Spleen (tissue), 11 donors: Measurements from ENCODE around the gene FRMD4A. TPM values are rescaled to one million over a fixed set of nuclear protein-coding genes. Genes with fewer than 3 reads are reported as not detected.
"Not testable (repeated sequence)": the region's sequence is repeated elsewhere in the genome, so short reads cannot be mapped to it uniquely, and the experiment has no call there.

Experiments used
- DNase-seq: peaks from one replicate; pipeline ENCODE4 v3.0.0-alpha.2; 2020
- H3K27ac ChIP-seq, 8 donors: fragments of 200-600 bp; sonication (generic) in 7 of 8; 1 replicate in 4 of 8; 2 replicates in 4 of 8; pipeline versions ENCODE4 v1.5.0 to v1.8.0; 2016 to 2021; ENCODE audit warnings: inconsistent platforms in 4 of 8, mild to moderate bottlenecking in 4 of 8, moderate library complexity in 1 of 8
- H3K27me3 ChIP-seq, 7 donors: fragments of 200-600 bp; sonication (generic) in 6 of 7; replicated peaks in 1 of 7; 1 replicate in 4 of 7; 2 replicates in 3 of 7; pipeline versions ENCODE4 v1.5.0 to v1.8.0; 2016 to 2021; ENCODE audit warnings: inconsistent platforms in 3 of 7, mild to moderate bottlenecking in 1 of 7
- H3K36me3 ChIP-seq, 6 donors: fragments of 200-600 bp; sonication (generic) in 5 of 6; 1 replicate in 4 of 6; 2 replicates in 2 of 6; pipeline versions ENCODE4 v1.5.0 to v1.8.0; 2016 to 2021; ENCODE audit warnings: inconsistent platforms in 2 of 6
- H3K4me1 ChIP-seq, 6 donors: fragments of 200-600 bp; sonication (generic) in 5 of 6; 1 replicate in 3 of 6; 2 replicates in 3 of 6; pipeline versions ENCODE4 v1.5.0 to v1.8.0; 2016 to 2021; ENCODE audit warnings: inconsistent platforms in 3 of 6
- H3K4me3 ChIP-seq, 8 donors: fragments of 200-600 bp; sonication (generic) in 7 of 8; 1 replicate in 4 of 8; 2 replicates in 4 of 8; pipeline versions ENCODE4 v1.5.0 to v1.8.0; 2016 to 2021; ENCODE audit warnings: inconsistent platforms in 4 of 8, mild to moderate bottlenecking in 4 of 8, moderate library complexity in 2 of 8
- H3K9me3 ChIP-seq, 8 donors: fragments of 200-600 bp; sonication (generic) in 7 of 8; 1 replicate in 4 of 8; 2 replicates in 4 of 8; pipeline versions ENCODE4 v1.5.0 to v1.8.0; 2016 to 2021; ENCODE audit warnings: inconsistent platforms in 4 of 8
- POLR2A ChIP-seq, 3 donors: fragments of 450-650 bp; IDR thresholded peaks; one replicate each; pipeline ENCODE4 v1.5.1; 2017; ENCODE audit warnings: antibody characterized with exemption in 3 of 3, mild to moderate bottlenecking in 1 of 3
- POLR2AphosphoS5 ChIP-seq, 3 donors: sonication (generic); formaldehyde crosslinking; IDR thresholded peaks; one replicate each; pipeline ENCODE4 v1.5.1; 2017; ENCODE audit warnings: antibody characterized with exemption in 3 of 3
- WGBS, 5 donors: extraction: QIAGEN DNeasy Blood & Tissue Kit in 3 of 5; methylation state at CpG; one replicate each; pipeline versions ENCODE4 v1.1.5 to v1.1.7; 2013 to 2018; 5-methylcytosine and 5-hydroxymethylcytosine counted together
- intact Hi-C: fragments of 100-400 bp; cut with DNase I; formaldehyde crosslinking; loops from one replicate; pipeline ENCODE4 v1.15.0; 2023; ENCODE audit warnings: low total_unique reads
- polyA plus RNA-seq, 3 donors: library from polyadenylated mRNA; stranded (reverse); fragments of 200-250 nt; gene quantifications; one replicate each; pipeline ENCODE4 v1.2.1, GENCODE V29; 2013
- total RNA-seq, 7 donors: library from RNA; depleted of rRNA in 3 of 7; stranded (reverse); fragments of >200 nt in 3 of 7; fragmentation: NEBNext Ultra II Directional in 4 of 7; extraction: Animal tissue kit (Norgen Biotek cat#: 25700) in 4 of 7; gene quantifications; one replicate each; pipeline versions ENCODE4 v1.1.0 to v1.2.1, GENCODE V29; 2016 to 2021
- TF ChIP-seq, protein P1 (sequence below), 11 experiments: fragments of 200-600 bp in 7 of 11; fragments of 450-650 bp in 4 of 11; sonication (generic) in 4 of 11; IDR thresholded peaks in 8 of 11; conservative IDR thresholded peaks in 3 of 11; 1 replicate in 7 of 11; 2 replicates in 4 of 11; pipeline versions ENCODE4 v1.4.0 to v1.8.0; 2016 to 2021; ENCODE audit warnings: antibody characterized with exemption in 11 of 11, inconsistent platforms in 4 of 11, mild to moderate bottlenecking in 1 of 11
- donor health status: healthy with polysubstance abuse.
- donor health status: DM: no; HTN: no; CAD: no; lungs with moderate emphysema.
- donor health status: DM: no; HTN: no; CAD: no.
- donor health status: Bipolar disorder and iron deficiency.
- donor health status: healthy.
- donor health status: DM: no; HTN: no; CAD: no.
- donor health status: DM: yes; HTN: yes; CAD: no.

The FRMD4A gene
- total and polyA plus RNA-seq, 10 donors: 9.2 to 141 (median 80.5) TPM

DNA sequence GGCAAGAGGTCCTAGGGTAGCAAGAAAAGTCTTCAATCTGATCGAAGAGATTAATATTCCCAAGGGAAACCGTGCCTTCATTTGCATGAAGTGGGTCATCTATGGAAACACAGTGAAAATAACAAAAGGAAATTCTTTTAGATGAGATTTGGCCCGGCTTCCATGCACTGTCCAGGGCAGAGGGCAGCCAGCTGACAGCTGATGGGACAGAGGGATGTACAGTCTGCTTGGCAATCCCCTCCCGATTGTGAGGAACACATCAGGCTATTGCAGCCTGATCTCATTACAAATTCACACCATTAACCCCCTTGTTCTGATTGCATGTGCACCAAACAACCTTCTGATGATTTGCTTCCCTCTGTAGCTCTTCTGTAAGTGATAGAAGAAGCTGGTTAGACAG is 105.3 kb downstream of the FRMD4A start:
- no peak overlapping the region for H3K27ac ChIP-seq
- H3K9me3 ChIP-seq: no peaks in the 10 kb centered on the region
- TF ChIP-seq, protein P1, sequence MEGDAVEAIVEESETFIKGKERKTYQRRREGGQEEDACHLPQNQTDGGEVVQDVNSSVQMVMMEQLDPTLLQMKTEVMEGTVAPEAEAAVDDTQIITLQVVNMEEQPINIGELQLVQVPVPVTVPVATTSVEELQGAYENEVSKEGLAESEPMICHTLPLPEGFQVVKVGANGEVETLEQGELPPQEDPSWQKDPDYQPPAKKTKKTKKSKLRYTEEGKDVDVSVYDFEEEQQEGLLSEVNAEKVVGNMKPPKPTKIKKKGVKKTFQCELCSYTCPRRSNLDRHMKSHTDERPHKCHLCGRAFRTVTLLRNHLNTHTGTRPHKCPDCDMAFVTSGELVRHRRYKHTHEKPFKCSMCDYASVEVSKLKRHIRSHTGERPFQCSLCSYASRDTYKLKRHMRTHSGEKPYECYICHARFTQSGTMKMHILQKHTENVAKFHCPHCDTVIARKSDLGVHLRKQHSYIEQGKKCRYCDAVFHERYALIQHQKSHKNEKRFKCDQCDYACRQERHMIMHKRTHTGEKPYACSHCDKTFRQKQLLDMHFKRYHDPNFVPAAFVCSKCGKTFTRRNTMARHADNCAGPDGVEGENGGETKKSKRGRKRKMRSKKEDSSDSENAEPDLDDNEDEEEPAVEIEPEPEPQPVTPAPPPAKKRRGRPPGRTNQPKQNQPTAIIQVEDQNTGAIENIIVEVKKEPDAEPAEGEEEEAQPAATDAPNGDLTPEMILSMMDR (IDR thresholded peaks at IDR 0.05 in 8 of 11, conservative IDR thresholded peaks at IDR 0.05 in 3 of 11): no peak
- no peak for TF ChIP-seq POLR2AphosphoS5 (IDR thresholded peaks at IDR 0.05)
- no peak overlapping the region for H3K4me3 ChIP-seq
- no peaks in the 10 kb centered on the region for H3K4me1 ChIP-seq
- no peaks in the 10 kb centered on the region for H3K36me3 ChIP-seq
- DNase-seq: no peak
- 56 to 74% (median 65%) methylated on average over 4 of the region's 4 CpGs for WGBS, 5 donors
- H3K27me3 ChIP-seq: peaks cover 0 to 4% (median 0%) of the 10 kb centered on the region in 7 donors
- intact Hi-C loops: no loop called here

DNA sequence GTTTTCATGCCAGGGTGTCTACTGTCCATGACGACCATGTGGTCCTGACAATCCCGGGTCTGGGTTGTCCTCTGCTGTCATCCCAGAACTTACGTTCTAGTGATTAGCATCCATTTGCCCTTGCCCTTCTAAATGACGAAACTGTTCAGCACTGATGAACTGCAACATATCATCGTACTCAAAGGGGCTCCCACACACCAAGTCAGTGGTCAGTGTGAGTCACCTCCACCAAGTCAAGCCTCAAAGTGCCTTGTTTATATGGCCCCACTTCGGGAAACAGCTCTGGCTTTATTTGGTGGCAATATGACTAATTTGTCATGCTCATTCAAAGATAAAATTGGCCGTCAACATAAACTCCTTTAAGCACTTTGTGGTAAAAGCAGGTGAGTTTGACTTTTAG is 110.7 kb downstream of the FRMD4A start:
- no peaks in the 10 kb centered on the region for H3K36me3 ChIP-seq
- 75 to 84% (median 82%) methylated on average over 7 of the region's 7 CpGs for WGBS, 5 donors
- H3K4me1 ChIP-seq: no peaks in the 10 kb centered on the region
- DNase-seq: no peak
- no peak overlapping the region for H3K27ac ChIP-seq
- intact Hi-C loops: no loop called here
- no peak overlapping the region for H3K4me3 ChIP-seq
- TF ChIP-seq, protein P1 (IDR thresholded peaks at IDR 0.05 in 8 of 11, conservative IDR thresholded peaks at IDR 0.05 in 3 of 11): no peak
- TF ChIP-seq POLR2AphosphoS5 (IDR thresholded peaks at IDR 0.05) (no peak), POLR2A (IDR thresholded peaks at IDR 0.05) (no peak)
- H3K9me3 ChIP-seq: no peaks in the 10 kb centered on the region
- H3K27me3 ChIP-seq: peaks cover 0 to 16% (median 0%) of the 10 kb centered on the region in 7 donors

DNA sequence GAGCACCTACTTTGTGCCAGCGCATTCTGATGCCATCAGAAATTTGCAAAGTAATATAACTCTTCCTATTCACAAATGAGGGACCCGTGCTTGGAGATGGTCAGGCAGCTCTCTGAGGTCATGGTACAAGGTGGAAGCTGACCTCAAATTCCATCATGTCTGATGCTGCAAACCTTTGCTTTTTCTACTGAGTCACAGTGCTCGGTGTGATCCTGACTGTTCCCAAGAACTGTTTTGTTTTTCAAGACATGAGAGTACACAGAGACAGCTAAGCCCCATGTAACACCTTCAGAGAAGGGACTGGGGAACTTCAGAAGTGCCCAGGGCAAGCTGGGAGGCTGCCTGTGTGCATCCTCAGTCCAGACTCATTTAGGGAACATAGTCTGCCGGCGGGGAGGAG is 111.3 kb downstream of the FRMD4A start:
- TF ChIP-seq POLR2A (IDR thresholded peaks at IDR 0.05) (no peak), POLR2AphosphoS5 (IDR thresholded peaks at IDR 0.05) (no peak)
- TF ChIP-seq, protein P1 (IDR thresholded peaks at IDR 0.05 in 8 of 11, conservative IDR thresholded peaks at IDR 0.05 in 3 of 11): no peak
- intact Hi-C loops: no loop called here

DNA sequence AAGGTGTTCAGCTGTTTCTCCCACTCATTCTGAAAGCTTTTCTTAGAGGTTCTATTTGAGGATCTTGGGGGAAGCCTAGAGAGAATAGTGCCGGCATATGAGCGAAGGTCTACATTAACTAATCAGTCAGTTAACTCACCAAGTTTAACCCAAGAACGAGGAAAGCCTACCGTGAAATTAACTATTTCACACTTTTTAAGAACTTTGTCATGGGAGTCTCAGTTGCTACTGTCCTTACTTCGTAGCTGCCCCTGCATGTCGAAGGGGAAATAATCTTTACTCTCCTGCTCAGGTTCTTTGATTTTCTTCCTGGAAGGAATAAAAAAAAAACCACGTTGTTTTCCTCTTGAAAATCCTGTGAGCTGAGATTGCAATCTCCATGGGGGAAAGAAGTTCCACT is 115.1 kb downstream of the FRMD4A start:
- H3K27me3 ChIP-seq: peaks cover 0 to 29% (median 0%) of the 10 kb centered on the region in 7 donors
- DNase-seq: no peak
- WGBS, 5 donors: 76 to 85% (median 83%) methylated on average over 7 of the region's 7 CpGs
- intact Hi-C loops: no loop called here
- H3K27ac ChIP-seq: no peak overlapping the region
- H3K4me3 ChIP-seq: no peak overlapping the region
- no peaks in the 10 kb centered on the region for H3K4me1 ChIP-seq
- no peaks in the 10 kb centered on the region for H3K36me3 ChIP-seq
- TF ChIP-seq POLR2AphosphoS5 (IDR thresholded peaks at IDR 0.05) (no peak), POLR2A (IDR thresholded peaks at IDR 0.05) (no peak)
- TF ChIP-seq, protein P1 (IDR thresholded peaks at IDR 0.05 in 8 of 11, conservative IDR thresholded peaks at IDR 0.05 in 3 of 11): no peak
- no peaks in the 10 kb centered on the region for H3K9me3 ChIP-seq

More for the DNA sequence above, 111.3 kb downstream of the FRMD4A start:
- peaks cover 0 to 16% (median 0%) of the 10 kb centered on the region in 7 donors for H3K27me3 ChIP-seq
- no peaks in the 10 kb centered on the region for H3K36me3 ChIP-seq
- H3K27ac ChIP-seq: no peak overlapping the region
- no peak for DNase-seq
- WGBS, 5 donors: 84 to 92% (median 88%) methylated on average over 5 of the region's 5 CpGs
- no peak overlapping the region for H3K4me3 ChIP-seq
- no peaks in the 10 kb centered on the region for H3K4me1 ChIP-seq
- H3K9me3 ChIP-seq: no peaks in the 10 kb centered on the region

DNA sequence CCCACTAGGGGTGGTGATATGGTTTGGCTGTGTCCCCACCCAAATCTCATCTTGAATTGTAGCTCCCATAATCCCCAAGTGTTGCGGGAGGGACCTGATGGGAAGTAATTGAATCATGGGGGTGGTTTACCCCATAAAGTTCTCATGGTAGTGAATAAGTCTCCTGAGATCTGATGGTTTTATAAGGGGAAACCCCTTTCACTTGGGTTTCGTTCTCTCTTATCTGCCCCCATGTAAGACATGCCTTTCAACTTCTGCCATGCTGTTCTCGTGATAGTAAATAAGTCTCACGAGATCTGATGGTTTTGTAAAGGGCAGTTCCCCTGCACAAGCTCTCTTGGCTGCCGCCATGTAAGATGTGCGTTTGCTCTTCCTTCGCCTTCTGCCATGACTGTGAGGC is 117.0 kb downstream of the FRMD4A start:
- H3K4me3 ChIP-seq, H3K4me1 ChIP-seq, intact Hi-C loops, H3K27ac ChIP-seq, DNase-seq, H3K9me3 ChIP-seq, H3K36me3 ChIP-seq: not testable (repeated sequence)
- H3K27me3 ChIP-seq: peaks cover 0 to 29% (median 0%) of the 10 kb centered on the region in 7 donors
- 71 to 79% (median 73%) methylated on average over 7 of the region's 7 CpGs for WGBS, 5 donors
